SKM-1 treated with dmso at 0.1 percent for 144 hours (cell line): ENCODE measurements around the gene FOSB.
"Not testable (repeated sequence)": the region's sequence is repeated elsewhere in the genome, so short reads cannot be mapped to it uniquely, and the experiment has no call there.

Source experiments
- DNase-seq: peaks from one replicate; lab custom pipeline; 2025; ENCODE audit not compliant: unreplicated experiment; lab: John Stamatoyannopoulos, UW

Gene FOSB

GRCh38 chr19:45503909-45504308, 36.1 kb downstream of the FOSB start:
- no peak for DNase-seq

GRCh38 chr19:45505151-45505995, 37.6 kb downstream of the FOSB start:
- DNase-seq, result no peak

- DNase-seq, result no peak
Measured at GRCh38 chr19:45505996-45506245, 38.1 kb downstream of the FOSB start.

GRCh38 chr19:45506246-45506988, 38.6 kb downstream of the FOSB start:
- DNase-seq, result peak; percentile 36

GRCh38 chr19:45506989-45507871, 39.4 kb downstream of the FOSB start, which contains the start of gene VASP:
Gene VASP (plus strand): TSS chr19:45507479. CDS start chr19:45507772, 293 bp downstream.
- DNase-seq, result peak; percentile 82

GRCh38 chr19:45507872-45508416, 40.1 kb downstream of the FOSB start:
- DNase-seq, result no peak

GRCh38 chr19:45508417-45508860, 40.6 kb downstream of the FOSB start:
- DNase-seq, result no peak

- peak; percentile 24 for DNase-seq
Measured at GRCh38 chr19:45508861-45509691, 41.3 kb downstream of the FOSB start.

GRCh38 chr19:45509692-45510015, 41.9 kb downstream of the FOSB start:
- no peak for DNase-seq

- not testable (repeated sequence) for DNase-seq
Measured at GRCh38 chr19:45510352-45510751, 42.6 kb downstream of the FOSB start.

GRCh38 chr19:45511074-45511473, 43.3 kb downstream of the FOSB start:
- no peak for DNase-seq

- no peak for DNase-seq
Measured at GRCh38 chr19:45512881-45513483, 45.2 kb downstream of the FOSB start.

- DNase-seq, result no peak
Measured at GRCh38 chr19:45514376-45515051, 46.7 kb downstream of the FOSB start.

GRCh38 chr19:45515081-45515624, 47.4 kb downstream of the FOSB start:
- peak; percentile 74 for DNase-seq

GRCh38 chr19:45515807-45516401, 48.1 kb downstream of the FOSB start:
- DNase-seq, result no peak

- no peak for DNase-seq
Measured at GRCh38 chr19:45517238-45517637, 49.4 kb downstream of the FOSB start.

GRCh38 chr19:45517641-45518468, 50.1 kb downstream of the FOSB start:
- DNase-seq, result no peak

GRCh38 chr19:45518469-45518826, 50.7 kb downstream of the FOSB start:
- DNase-seq, result no peak
